GM21825 (cell line): Measurements from ENCODE around the gene KRTAP20-4.

Experiments
- ATAC-seq: cut with Tn5 transposase; IDR thresholded peaks from one replicate; pipeline ENCODE4 v1.9.1; 2021; ENCODE audit warnings: mild to moderate bottlenecking, moderate library complexity; ENCODE audit not compliant: unreplicated experiment

KRTAP20-4 gene

GRCh38 chr21:30646904-30647414, 26.5 kb downstream of the KRTAP20-4 start:
- ATAC-seq: no peak

DNA sequence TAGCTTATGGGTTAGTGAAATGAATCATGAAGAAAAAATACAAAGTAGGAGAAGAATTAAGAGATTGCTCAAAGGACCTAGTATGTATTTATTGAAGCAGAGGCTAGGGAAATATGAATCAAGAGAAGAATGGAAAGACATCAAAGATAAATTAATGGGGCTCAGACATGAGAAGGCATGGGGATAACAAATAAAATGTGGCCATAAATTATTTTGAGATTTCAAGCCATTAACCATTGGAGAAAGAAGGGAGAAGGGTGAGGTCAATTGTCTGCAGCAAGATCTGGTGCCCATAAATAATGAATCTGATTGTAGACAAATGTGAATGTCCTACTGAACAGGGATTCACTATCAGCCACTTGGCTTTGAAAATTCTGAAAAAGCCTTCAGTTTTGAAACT, 32.5 kb downstream of the KRTAP20-4 start:
- ATAC-seq: no peak

- no peak for ATAC-seq
Measured at GRCh38 chr21:30668776-30669175, 48.3 kb downstream of the KRTAP20-4 start.
